HEK293T (cell line): ENCODE results near the gene MOCS2.

ENCODE experiments used
- CTCF ChIA-PET: fragments of 350-600 bp; formaldehyde crosslinking; extraction: SDS; loops from one replicate; lab custom pipeline; 2021; ENCODE audit warnings: antibody characterized with exemption, inconsistent platforms; lab: Yijun Ruan, JAX
- POLR2A ChIA-PET: fragments of 350-600 bp; formaldehyde crosslinking; extraction: SDS; loops from one replicate; lab custom pipeline; 2020; ENCODE audit warnings: antibody characterized with exemption, inconsistent platforms; lab: Yijun Ruan, JAX
- DNase-seq: peaks from one replicate; pipeline ENCODE4 v3.0.0; 2012; ENCODE audit warnings: mixed read lengths; ENCODE audit errors: extremely low spot score
- ARNT ChIP-seq: fragments of 450-650 bp; IDR thresholded peaks from 2 replicates; pipeline ENCODE4 v1.6.1; 2017; ENCODE audit warnings: mild to moderate bottlenecking
- BHLHE40 ChIP-seq: fragments of 450-650 bp; IDR thresholded peaks from 2 replicates; pipeline ENCODE4 v1.6.1; 2016; ENCODE audit warnings: mild to moderate bottlenecking, moderate library complexity, borderline replicate concordance
- CTBP1 ChIP-seq: fragments of 450-650 bp; IDR thresholded peaks from 2 replicates; pipeline ENCODE4 v1.6.1; 2016; ENCODE audit warnings: borderline replicate concordance
- ELF4 ChIP-seq: fragments of 450-650 bp; IDR thresholded peaks from 2 replicates; pipeline ENCODE4 v1.6.1; 2017; ENCODE audit warnings: antibody characterized with exemption
- FOXA1 ChIP-seq: fragments of 450-650 bp; IDR thresholded peaks from 2 replicates; pipeline ENCODE4 v1.6.1; 2016; ENCODE audit warnings: mild to moderate bottlenecking
- FOXK2 ChIP-seq: fragments of 450-650 bp; IDR thresholded peaks from 2 replicates; pipeline ENCODE4 v1.6.1; 2016; ENCODE audit warnings: mild to moderate bottlenecking
- FOXM1 ChIP-seq: fragments of 450-650 bp; IDR thresholded peaks from 2 replicates; pipeline ENCODE4 v1.6.1; 2017; ENCODE audit warnings: mild to moderate bottlenecking, borderline replicate concordance
- HDGF ChIP-seq: fragments of 450-650 bp; IDR thresholded peaks from 2 replicates; pipeline ENCODE4 v1.6.1; 2017; ENCODE audit warnings: antibody characterized with exemption, borderline replicate concordance
- L3MBTL2 ChIP-seq: fragments of 450-650 bp; conservative IDR thresholded peaks from 2 replicates; pipeline ENCODE4 v1.6.1; 2016; ENCODE audit warnings: mild to moderate bottlenecking
- LEF1 ChIP-seq: fragments of 450-650 bp; IDR thresholded peaks from 2 replicates; pipeline ENCODE4 v1.6.1; 2017; ENCODE audit warnings: mild to moderate bottlenecking, borderline replicate concordance
- NFRKB ChIP-seq: fragments of 450-650 bp; IDR thresholded peaks from 2 replicates; pipeline ENCODE4 v1.6.1; 2016; ENCODE audit warnings: mild to moderate bottlenecking, moderate library complexity
- PKNOX1 ChIP-seq: fragments of 450-650 bp; IDR thresholded peaks from 2 replicates; pipeline ENCODE4 v1.6.1; 2016
- SP1 ChIP-seq: fragments of 450-650 bp; IDR thresholded peaks from 2 replicates; pipeline ENCODE4 v1.6.1; 2017
- SUZ12 ChIP-seq: fragments of 450-650 bp; IDR thresholded peaks from 2 replicates; pipeline ENCODE4 v1.6.1; 2016; ENCODE audit warnings: mild to moderate bottlenecking
- TARDBP ChIP-seq: fragments of 450-650 bp; IDR thresholded peaks from 2 replicates; pipeline ENCODE4 v1.6.1; 2016
- ZNF384 ChIP-seq: fragments of 450-650 bp; IDR thresholded peaks from 2 replicates; pipeline ENCODE4 v1.6.1; 2016

The MOCS2 gene

DNA sequence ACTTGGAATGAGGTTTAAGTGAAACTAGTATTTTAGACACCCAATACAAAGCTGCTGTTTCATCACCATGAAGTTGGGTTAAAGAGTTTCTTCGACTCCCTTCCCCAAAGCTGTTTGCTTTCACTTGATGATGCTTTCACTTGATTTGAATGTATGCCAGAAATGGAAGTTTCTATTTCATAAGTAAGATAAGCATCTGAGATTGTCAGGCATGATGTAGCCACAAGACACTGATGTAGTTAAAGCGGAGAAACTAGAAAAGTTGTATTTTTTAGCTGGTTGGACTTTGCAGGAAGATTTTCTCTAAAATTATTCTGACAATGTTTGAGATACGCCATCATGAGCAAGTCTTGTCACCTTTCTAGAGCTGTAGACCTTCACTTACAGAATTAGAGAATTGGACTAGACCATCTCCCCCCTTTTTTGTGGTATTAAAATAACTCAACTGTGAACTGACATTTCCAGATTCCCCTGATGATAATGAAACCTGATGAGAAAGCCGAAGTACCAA lies 20.0 kb downstream of the MOCS2 start:
- CTCF ChIA-PET, result interaction anchor here (1.1 kb wide), 1 partner anchor 141 kb away, joined by 5 read pairs; no protein-coding TSS in a partner anchor
- DNase-seq, result no peak
- POLR2A ChIA-PET, result no interaction called here
- TF ChIP-seq CTBP1 (no peak), LEF1 (no peak), FOXM1 (no peak), TARDBP (no peak), NFRKB (no peak), FOXA1 (no peak), L3MBTL2 (no peak), BHLHE40 (no peak), PKNOX1 (no peak), HDGF (no peak), SUZ12 (no peak), SP1 (no peak), ELF4 (no peak), ARNT (no peak), ZNF384 (no peak), FOXK2 (no peak)

DNA sequence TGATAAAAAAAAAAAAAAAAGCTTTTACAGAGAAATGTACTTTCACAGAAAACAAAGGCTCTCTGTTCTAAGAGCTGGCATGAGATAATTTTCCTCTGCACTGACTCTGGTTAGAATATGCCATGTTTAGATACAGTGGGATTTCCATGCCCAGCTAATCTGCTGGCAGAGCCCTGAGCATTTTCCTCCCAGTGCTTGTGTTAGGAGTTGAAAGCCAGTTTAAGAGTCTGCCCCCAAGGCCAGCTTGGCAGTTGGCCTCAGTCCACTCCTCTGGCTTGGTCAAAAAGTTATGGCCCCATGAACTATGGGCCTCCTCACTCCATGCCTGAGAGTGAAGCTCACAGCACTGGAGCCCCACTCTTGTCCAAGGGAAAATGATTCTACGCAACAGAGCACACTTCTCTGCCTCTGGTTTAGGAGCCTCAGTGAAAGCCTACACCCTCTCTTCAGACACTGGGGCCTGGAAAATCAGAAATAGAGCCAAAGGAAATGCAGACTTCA lies 21.9 kb downstream of the MOCS2 start:
- ChIA-PET CTCF (no interaction called here), POLR2A (interaction anchor here (0.8 to 0.9 kb wide), 2 partner anchors 22 to 1222 kb away, joined by 4 read pairs; partner anchors contain the start of genes ARL15 and MOCS2)
- DNase-seq, result no peak
- TF ChIP-seq FOXA1 (no peak), LEF1 (no peak), CTBP1 (no peak), BHLHE40 (no peak), ARNT (no peak), TARDBP (no peak), SP1 (no peak), FOXK2 (no peak)

- no peak for DNase-seq
- CTCF ChIA-PET, result no interaction called here
- POLR2A ChIA-PET, result interaction anchor here (0.9 kb wide), 1 partner anchor 22 kb away, joined by 4 read pairs; the partner anchor contains the start of gene MOCS2
- no peak for TF ChIP-seq BHLHE40
- no peak for TF ChIP-seq ARNT
- no peak for TF ChIP-seq FOXM1
- no peak for TF ChIP-seq NFRKB
- TF ChIP-seq ELF4, result no peak
- TF ChIP-seq HDGF, result no peak
- TF ChIP-seq TARDBP, result no peak
- TF ChIP-seq L3MBTL2, result no peak
- no peak for TF ChIP-seq SUZ12
- TF ChIP-seq LEF1, result no peak
- TF ChIP-seq PKNOX1, result no peak
- TF ChIP-seq ZNF384, result no peak
- TF ChIP-seq SP1, result no peak
- no peak for TF ChIP-seq CTBP1
- TF ChIP-seq FOXK2, result no peak
- no peak for TF ChIP-seq FOXA1
Measured at GRCh38 chr5:53087171-53087570, 22.4 kb downstream of the MOCS2 start.

- TF ChIP-seq TARDBP, result no peak
- TF ChIP-seq ELF4, result no peak
- no peak for TF ChIP-seq FOXM1
- TF ChIP-seq ARNT, result no peak
- no peak for TF ChIP-seq BHLHE40
- TF ChIP-seq FOXK2, result no peak
- no peak for TF ChIP-seq PKNOX1
- ChIA-PET POLR2A (no interaction called here), CTCF (no interaction called here)
- DNase-seq, result no peak
Measured at GRCh38 chr5:53084546-53085255, 24.9 kb downstream of the MOCS2 start.

GRCh38 chr5:53083927-53084326 lies 25.6 kb downstream of the MOCS2 start:
- ChIA-PET POLR2A (no interaction called here), CTCF (no interaction called here)

More at GRCh38 chr5:53083927-53084326, 25.6 kb downstream of the MOCS2 start:
- TF ChIP-seq SP1, result no peak
- TF ChIP-seq NFRKB, result no peak
- TF ChIP-seq BHLHE40, result no peak
- no peak for TF ChIP-seq SUZ12
- TF ChIP-seq L3MBTL2, result no peak
- no peak for TF ChIP-seq FOXM1
- no peak for TF ChIP-seq FOXA1
- no peak for TF ChIP-seq ELF4
- no peak for TF ChIP-seq HDGF
- no peak for TF ChIP-seq PKNOX1
- no peak for TF ChIP-seq ZNF384
- TF ChIP-seq FOXK2, result no peak
- TF ChIP-seq CTBP1, result no peak
- no peak for DNase-seq
